Medulla oblongata (tissue), 1 donor: ENCODE measurements around the gene NF1.

Source experiments
- DNase-seq: peaks from one replicate; pipeline ENCODE4 v3.0.0-alpha.2; 2015; ENCODE audit errors: extremely low spot score

Gene NF1

DNA sequence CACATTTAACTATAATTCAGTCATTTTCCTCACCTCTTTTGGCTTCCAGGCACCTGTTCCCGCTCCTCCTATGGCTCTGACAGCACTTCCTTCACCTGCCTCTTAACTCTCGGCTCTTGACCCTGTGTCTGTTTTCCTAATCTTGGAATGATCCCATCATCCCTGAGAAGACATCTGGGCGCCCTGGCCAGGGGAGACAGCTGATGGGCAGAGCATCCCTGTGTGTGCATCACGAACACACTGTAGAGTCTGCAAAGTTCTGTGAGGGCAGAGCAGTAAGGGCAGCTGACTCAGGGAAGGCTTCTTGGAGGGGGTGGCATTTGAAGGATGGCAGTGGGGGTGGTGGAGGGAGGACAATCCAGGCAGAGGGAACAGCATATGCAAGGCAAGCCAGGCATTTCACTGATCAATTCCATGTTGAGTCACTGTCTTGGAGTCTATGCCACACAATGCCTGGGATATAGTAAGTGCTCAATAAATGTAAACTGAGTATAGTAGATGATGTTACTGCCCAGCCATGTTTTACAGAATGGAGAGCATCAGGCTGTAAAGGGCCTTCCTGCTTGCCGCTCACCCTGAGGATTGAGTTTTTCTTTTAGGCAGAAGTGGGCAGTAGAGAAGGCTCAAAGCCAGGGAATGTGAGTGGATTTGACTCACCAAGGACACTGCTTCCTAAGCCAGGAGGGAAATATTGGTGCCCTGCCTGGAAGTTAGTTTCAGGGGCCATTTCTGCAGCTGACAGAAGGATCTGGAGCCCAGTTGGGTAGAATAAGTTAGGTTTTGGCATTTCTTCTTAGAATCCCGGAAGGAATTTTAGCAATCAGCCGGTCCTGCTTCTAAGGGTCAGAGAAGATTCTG lies 290.9 kb downstream of the NF1 start:
- no peak for DNase-seq

DNA sequence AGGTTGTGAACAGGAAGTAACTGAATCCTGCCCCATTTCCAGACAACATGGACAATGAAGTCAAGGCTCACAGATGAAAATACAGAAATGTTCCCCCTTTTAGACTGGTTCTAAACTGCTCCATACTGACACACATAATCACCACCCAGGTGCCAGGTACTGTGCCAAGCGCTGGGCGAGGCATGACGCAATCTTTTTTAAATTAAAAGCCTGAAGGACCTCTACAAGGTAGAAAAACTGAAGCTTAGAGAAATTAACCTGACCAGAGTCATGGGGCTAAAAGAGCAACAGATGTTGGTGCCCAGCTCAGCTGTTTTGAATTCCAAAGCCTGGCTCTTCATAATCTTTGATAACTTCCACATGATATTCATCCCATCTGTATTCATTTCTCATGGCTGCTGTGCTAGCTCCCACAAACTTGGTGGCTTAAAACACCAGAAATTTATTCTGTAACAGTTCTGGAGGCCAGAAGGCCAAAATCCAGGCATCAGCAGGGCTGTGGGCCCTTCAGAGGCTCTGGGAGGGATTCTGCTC lies 291.8 kb downstream of the NF1 start:
- no peak for DNase-seq

DNA sequence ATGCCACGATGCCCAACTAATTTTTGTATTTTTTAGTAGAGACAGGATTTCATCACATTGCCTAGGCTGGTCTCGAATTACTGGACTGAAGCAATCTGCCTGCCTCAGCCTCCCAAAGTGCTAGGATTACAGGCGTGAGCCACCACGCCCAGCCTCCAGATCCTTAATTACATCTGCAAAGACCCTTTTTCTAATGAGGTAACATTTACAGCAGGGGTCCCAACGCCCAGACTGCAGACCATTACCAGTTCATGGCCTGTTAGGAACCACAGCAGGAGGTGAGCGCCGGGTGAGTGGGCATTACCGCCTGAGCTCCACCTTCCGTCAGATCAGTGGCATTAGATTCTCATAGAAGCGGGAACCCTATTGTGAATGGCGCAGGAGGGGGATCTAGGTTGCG lies 292.7 kb downstream of the NF1 start:
- DNase-seq, result no peak

DNA sequence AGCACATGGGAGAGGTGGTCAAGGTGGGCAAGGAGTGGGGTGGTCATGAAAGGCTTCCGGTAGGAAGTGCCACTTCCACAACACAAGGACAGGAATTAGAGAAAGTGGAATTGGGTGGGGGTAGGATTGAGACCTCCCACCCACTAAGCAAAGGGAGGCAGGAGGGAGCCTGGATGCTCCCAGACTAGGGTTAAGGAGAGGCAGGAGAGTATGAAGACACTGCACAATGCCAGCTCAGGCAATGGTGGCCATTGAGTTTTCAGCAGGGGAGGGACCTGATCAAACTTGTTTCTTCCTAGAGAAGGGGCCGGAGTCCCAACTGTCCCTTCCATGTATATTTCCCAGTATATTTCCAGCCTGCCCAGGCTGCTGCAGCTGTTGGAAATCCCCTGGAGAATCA lies 293.6 kb downstream of the NF1 start:
- no peak for DNase-seq

DNA sequence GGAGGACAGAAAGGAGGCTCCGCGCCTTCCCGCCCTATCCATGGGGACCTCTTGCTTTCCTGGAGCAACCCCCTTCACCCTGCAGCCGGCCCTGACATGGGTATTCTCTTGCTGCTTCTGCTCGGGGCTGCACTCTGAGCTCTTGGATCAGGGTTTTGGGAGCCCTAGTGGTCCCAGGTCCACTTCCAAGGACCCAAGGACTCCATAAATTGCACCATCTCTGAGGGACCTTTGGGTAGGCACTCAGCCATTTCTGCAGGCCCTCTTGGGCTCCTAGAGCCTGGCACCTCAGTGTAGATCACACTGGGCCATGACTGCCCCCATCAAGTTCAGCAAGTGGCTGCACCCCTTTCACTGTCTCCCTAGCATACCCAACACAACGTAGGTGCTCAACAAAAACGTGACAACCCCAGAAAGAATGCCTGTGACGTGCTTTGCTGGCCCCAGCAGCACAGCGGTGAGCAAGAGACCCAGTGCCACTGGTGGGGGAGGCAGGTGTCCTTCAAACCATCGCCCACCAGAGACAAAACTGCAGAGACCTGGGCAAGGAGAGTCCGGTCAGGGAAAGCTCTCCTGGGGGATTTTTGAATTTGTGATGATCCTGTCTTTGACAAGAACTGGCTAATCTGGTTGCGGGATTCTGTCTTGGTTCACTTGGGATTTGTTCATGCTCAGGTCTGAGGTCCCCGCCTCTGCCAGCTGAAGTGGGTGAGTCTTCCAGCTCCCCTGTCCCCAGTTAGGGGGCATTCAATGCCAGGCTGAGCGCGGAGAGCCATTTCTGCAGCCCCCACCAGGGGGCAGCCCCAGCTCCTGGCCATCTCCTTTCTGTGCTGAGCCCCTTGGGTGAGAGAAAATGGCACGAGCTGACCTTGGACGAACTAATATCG lies 294.2 kb downstream of the NF1 start:
- peak; percentile 63 for DNase-seq

DNA sequence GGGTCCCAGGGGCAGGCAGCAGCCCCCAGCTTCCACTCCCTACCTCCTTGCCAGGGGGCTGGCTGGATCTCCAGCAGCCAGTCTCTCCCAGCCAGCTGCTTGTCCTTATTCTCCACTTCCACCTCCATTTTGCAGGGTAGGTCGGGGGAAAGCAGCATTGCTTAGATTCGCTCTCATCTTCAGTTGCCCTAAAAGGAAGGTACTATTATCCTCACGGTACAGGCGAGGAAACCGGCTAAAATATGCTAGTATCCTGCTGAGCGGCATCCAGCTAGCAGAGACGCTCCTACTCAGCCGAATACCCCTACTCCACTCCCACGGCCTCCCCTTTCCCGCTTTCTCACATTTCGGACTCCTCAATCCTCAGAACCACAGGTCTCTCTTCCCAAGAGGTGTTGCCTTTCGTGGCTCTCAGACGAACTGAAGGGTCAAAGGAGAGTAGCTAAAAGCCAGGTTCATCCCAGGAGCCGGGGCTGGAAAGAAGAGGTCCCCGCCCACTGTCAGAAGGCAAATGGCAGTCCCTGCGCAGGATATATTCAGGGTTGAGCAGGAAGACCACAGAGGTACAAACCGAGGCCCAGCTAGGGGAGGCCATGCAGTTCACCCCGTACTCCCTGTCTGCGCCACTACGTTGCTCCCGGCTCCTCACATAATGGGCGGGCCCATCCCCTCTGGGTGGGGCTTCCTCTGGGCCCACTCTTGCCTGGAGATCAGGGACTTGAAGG lies 295.0 kb downstream of the NF1 start:
- DNase-seq, result no peak

DNA sequence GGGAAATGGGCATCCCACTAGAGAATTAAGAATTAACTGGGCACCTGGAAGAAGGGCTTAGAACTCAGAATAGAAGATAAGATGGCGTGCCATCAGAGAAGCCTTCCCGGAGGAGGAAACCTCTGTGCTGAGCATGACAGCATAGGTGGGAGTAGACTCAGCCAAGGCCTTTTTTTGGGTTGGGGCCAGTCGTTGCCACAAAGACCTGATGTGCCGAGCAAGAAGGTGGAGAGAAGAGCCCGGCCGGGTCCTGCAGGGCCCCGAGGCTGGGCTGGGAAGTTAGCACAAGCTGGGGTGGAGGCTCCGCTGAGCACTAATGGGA lies 295.6 kb downstream of the NF1 start:
- no peak for DNase-seq

DNA sequence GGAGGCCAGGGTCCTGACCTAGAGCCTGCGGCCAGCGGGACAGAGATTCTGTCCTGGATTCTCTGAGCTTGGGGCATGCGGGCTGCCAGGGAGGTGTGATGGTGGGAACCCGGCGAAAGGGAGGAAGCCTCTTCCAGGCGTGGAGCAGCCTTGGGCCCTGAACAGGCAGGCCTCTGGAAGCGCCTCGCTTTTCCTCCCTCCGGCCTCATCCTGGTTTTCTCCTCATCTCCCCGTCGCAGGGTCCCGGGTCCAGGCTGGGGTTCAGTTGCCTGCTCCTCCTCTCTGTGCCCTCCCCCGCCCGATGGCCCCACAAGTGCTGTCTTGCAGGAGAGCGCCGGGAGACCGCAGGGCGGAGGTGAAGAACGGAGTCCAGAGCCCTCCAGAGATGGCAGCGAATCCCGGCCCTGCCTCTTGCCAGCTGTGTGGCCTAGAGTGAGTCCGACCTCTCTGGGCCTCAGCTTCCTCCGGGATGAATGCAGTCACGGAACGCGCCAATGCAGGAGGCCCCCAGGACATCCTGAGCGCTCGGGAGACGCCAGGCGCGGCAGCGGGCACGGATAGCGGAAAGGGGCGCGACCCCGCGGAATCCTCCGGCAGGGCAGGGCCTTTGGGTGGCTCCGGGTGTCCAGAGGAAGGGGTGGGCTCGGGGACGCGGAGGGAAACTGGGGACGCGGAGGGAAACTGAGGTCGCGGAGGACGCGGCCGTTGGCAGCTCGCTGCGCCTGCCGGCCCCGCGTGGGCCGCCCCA lies 296.1 kb downstream of the NF1 start:
- DNase-seq, result no peak

DNA sequence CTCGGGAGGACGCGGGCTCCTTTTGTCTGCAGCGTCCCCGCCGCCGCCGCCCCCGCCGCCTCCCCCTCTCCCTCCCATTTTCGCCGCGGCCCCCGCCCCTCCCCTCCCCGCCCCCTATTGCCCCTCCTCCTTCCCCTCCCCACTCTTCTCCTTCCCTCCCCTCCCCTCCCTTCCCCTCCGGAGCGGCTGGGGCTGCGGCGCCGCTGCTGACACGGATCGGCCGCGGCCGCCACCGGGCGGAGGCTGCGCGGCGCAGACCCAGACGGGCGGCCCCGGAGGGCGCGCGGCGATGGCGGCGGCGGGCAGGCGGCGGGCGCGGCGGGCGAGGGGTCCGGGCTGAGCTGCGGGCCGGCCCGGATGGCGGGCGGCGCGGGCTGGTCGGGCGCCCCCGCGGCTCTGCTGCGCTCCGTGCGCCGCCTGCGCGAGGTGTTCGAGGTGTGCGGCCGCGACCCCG lies 296.7 kb downstream of the NF1 start, which contains the start of gene RAB11FIP4:
Gene RAB11FIP4, plus strand, starts transcription at position 180 of the 454 bp plus-strand sequence. Its CDS starts 178 bp downstream, at position 358.
- DNase-seq, result no peak

DNA sequence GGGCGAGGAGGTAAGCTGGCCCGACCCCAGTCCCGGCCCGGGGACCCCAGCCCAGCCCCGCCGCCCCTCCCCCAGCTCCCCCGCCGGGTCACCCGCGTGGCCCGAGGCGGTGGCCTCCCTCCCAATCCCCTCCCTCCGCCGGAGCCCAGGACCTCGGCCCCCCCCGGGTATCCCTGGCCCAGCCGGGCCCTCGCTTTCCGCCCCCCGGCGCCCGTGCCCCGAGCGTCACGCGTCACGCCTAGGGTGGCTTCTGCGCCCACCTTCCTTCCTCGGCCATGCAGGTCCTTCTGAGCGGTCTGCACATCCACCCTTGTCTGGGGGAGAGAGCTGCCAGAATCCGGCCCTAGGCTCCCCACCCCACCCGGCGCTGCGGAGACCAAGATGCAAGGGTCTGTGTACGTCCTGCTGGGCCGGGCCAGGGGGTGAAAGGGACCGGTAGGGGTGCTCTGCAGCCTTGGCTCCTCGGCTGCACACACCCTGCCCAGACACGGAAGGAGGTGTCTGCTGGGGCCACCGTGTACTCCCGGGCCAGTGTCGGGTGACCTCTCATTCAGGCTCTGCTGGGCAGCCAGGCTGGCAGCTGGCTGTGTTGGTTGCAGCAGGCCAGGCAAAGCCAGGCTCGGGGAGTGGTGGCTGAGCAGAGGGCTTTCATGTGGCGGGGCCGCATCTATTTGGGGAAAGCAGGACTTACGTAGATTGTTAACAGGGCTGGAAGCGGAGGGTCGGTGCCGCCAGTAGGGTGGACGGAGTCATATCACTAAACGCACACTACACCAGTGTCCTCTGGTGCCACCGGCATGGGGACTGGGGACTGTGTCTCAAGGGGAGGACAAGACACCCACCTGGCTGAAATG lies 297.5 kb downstream of the NF1 start:
- no peak for DNase-seq

DNA sequence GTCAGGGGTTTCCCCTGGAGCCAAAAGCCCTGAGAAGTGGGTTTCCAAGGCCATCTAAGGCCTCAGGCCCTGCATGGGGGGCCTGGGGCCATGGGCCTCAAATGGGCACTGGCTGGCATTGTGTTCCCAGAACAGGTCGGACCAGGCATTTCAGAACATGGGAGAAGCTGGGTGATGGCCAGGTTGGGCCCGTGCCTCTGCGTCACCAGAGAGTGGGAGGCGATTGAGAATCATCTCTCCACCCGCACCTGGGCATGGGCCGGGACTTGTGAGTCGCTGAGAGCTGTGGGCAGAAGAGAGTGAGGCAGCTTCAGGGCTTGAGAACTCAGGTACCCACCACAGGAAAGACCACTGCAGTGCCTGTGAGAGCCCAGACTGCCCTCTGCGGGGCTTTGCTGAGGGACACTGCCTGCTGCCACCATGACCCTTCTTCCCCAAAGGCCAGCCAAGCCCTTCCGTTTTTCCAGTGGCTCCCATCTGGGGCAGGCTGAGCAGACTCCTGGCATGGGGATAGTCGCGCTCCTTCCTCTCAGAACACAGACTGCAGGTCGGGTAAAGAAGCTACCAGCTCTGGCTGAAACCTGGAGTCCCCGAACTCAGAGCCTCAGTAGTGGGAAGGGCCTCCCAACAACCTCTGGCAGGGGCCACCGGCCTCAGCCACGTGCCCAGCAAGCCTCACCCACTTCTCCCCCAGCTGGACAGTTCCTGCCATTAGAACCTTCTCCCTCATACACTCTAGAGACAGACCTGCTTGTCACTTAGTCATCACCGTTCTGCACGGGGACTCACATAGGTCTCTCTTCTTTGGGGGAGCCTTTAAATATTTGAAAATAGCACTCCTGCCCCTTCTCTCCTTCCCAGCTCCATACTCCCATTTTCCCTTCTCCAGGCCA lies 298.3 kb downstream of the NF1 start:
- no peak for DNase-seq

DNA sequence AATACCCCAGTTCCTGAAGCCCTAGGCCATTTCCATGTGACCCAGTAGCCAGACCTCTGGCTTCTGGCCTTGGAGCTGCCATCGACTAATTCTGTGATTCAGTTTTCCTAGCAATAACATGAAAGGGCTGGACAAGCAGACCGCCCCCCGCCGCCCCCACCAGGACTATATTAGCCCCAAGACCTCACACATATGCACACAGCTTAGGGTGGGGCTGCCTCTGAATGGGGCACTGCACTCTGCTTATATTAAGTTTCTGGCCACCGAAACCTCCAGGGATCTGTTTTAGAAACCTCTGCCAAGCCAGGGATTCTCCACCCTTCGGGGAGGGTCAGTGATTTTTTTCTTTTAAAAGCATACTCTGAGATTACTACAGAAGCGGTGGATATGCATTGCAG lies 299.0 kb downstream of the NF1 start:
- DNase-seq, result no peak

DNA sequence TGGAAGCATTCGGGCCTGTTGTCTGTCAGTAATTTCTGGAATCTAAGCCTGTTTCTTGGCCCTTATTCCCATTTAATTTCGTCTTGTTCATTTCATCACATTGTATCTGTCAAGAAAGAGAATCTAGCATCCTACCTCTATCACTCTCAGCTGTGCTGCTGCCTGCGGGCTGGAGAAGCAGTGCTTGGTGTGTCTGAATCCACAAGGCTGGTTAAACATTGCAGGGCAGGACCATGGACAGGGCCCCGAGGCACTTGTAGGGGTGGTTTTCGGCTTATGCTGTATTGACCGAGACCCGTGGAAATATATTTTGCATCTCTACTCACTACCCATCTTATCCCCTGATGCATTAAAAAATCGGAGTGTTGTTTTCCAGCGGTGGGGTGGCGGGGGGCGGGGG lies 299.8 kb downstream of the NF1 start:
- peak; percentile 80 for DNase-seq

DNA sequence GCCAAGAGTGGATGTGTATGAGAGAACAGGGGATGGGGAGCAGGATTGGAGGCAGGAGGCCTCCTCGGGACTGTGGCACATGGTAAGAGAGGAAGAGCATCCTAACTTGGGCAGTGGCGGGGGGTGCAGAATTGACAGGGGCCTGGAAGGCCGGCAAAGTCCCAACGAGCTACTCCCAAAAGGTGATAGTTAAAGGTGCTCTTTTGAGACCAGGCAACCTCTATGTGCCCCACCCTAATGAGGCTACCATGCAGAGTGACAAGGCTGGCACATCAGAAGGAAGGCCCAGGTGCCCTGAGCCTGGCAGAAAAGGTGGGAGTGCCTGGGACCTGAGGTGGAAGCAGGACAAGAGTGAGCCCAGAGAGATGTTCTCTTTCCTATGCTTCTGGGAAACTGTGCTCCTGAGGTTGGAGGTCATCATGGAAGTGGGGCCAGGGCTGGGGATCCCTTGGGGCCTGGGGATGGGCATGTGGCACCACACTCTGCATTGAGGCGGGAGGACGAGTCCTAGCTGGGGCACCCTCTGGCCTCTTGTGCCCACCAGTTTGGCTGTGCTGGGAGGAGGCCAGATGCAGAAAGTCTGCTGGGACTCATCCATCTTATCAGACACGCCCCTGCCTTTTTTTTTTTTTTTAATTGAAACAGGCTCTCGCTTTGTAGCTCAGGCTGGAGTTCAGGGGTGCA lies 302.6 kb downstream of the NF1 start:
- no peak for DNase-seq

DNA sequence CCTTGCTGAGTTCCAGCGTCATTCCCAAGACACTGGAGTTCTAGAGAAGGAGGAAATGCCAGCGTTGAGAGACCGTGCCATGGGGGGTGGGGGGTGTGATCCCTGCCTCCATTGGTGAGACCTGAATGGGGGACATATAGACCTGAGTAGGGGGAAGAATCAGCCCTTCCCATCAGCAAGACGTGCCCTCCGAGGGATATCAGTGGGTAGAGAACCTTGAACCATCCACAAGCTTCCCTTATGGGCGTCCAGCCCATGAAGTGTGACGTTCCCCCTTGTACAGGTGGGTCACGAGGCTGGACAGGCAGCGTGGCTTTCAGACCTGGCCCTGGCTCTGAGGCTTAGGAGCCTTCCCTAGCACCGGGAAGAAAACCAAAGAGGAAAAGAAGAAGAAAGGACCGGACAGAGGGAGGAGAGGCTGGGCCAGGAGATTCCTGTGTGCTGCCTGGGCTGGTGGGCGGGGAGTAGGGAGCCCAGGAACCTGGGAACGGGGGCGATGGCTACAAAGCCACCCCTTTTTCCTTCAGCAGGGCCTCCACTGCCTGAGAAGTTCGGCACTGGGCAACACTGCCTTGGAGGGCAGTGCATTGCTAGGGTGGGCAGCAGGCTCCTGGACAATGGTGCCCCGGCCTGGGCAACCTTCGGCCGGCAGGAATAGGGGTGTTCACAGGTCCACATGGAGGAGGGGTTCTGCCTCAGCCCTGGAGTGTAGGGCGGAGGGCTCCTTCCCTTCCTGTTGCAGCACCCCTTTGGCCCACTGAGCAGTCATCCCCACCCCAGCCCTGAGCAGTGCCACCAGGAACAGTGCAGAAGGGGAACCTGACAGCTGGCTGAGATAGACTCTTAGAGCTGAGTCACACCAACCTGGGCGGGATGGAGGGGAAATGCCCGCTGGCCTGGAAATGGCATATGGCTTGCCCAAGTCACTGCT lies 303.9 kb downstream of the NF1 start:
- DNase-seq, result no peak

DNA sequence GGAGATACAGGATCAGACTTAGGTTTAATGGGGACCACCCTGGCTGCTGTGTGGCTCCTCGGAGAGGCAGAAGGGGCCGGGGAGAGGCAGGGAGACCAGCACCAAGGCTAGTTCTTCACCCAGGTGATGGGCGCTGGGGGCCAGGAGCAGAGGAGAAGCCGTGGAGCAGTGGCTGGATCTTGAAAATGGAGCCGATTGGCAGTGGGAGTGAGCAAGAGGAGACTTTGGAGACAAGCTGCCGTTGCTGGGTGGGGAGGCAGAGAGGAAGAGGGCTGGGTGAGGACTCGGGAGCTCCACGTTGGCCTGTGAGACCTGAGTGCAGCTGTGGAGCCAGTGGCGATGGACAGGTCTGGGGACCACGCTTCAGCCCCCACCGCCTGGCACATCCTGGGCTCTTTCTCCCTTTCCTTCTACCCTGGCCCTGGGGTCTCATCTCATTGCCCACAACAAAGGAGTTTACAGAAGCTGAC lies 305.7 kb downstream of the NF1 start:
- no peak for DNase-seq
